OCI-LY7 (cell line): Measurements from ENCODE around the gene KYAT1. TPM values are rescaled to one million over a fixed set of nuclear protein-coding genes. Genes with fewer than 3 reads are reported as not detected.

Experiments used
- BruUV-seq: library from RNA; stranded (reverse); fragments of 400-500 nt; replicated peaks from 2 replicates; lab custom pipeline; 2021; lab: Mats Ljungman, UMichigan
- CTCF ChIA-PET: fragments of 300-600 bp; sonication (Branson Sonifier 250); formaldehyde crosslinking; loops from one replicate; lab custom pipeline; 2022; ENCODE audit warnings: antibody characterized with exemption; ENCODE audit not compliant: unreplicated experiment; lab: Charles Lee
- POLR2A ChIA-PET: fragments of 300-600 bp; sonication (Branson Sonifier 250); formaldehyde crosslinking; loops from one replicate; lab custom pipeline; 2022; ENCODE audit warnings: antibody characterized with exemption; lab: Charles Lee
- DNase-seq: peaks from one replicate; pipeline ENCODE4 v3.0.0-alpha.2; 2015; ENCODE audit warnings: low spot score
- H2AFZ ChIP-seq: fragments of 200-600 bp; sonication (generic), shearing (Covaris generic); 2 replicates; pipeline ENCODE4 v1.6.1; 2014; ENCODE audit warnings: mild to moderate bottlenecking, antibody characterized with exemption, low read length, moderate library complexity
- H3K27ac ChIP-seq: fragments of 200-600 bp; sonication (generic); 2 replicates; pipeline ENCODE4 v1.5.1; 2014; ENCODE audit warnings: mixed run types, low read depth, mild to moderate bottlenecking, moderate library complexity, low read length, inconsistent platforms; ENCODE audit not compliant: poor library complexity, severe bottlenecking
- H3K36me3 ChIP-seq: fragments of 200-600 bp; sonication (generic); 2 replicates; pipeline ENCODE4 v1.6.1; 2014; ENCODE audit warnings: mild to moderate bottlenecking, antibody characterized with exemption, low read length, moderate library complexity, mixed read lengths; ENCODE audit not compliant: insufficient read depth
- H3K4me1 ChIP-seq: fragments of 200-600 bp; sonication (generic); 2 replicates; pipeline ENCODE4 v1.5.1; 2014; ENCODE audit warnings: mild to moderate bottlenecking, low read length; ENCODE audit not compliant: insufficient read depth, poor library complexity, severe bottlenecking
- H3K4me2 ChIP-seq: fragments of 200-600 bp; sonication (generic); 2 replicates; pipeline ENCODE4 v1.6.1; 2014; ENCODE audit warnings: mild to moderate bottlenecking, low read length
- H3K4me3 ChIP-seq: fragments of 200-600 bp; sonication (generic); 2 replicates; pipeline ENCODE4 v1.5.1; 2014; ENCODE audit warnings: mild to moderate bottlenecking, low read depth, low read length; ENCODE audit not compliant: poor library complexity, severe bottlenecking
- H3K79me2 ChIP-seq: fragments of 200-600 bp; sonication (generic); 2 replicates; pipeline ENCODE4 v1.6.1; 2016; ENCODE audit warnings: low read depth, mild to moderate bottlenecking, low read length, moderate library complexity, mixed read lengths; ENCODE audit not compliant: insufficient read depth
- H3K9me2 ChIP-seq: fragments of 200-600 bp; sonication (generic); 2 replicates; pipeline ENCODE4 v1.6.1; 2016; ENCODE audit warnings: mild to moderate bottlenecking, low read length, mixed read lengths; ENCODE audit not compliant: insufficient read depth
- H3K9me3 ChIP-seq: fragments of 200-600 bp; sonication (generic); 2 replicates; pipeline ENCODE4 v1.6.1; 2014; ENCODE audit warnings: mild to moderate bottlenecking, mixed run types, low read length, mixed read lengths
- H4K20me1 ChIP-seq: fragments of 200-600 bp; sonication (generic); 2 replicates; pipeline ENCODE4 v1.6.1; 2014; ENCODE audit warnings: mild to moderate bottlenecking, antibody characterized with exemption, low read length, moderate library complexity, mixed read lengths; ENCODE audit not compliant: insufficient read depth
- CTCF ChIP-seq: fragments of 200-600 bp; sonication (generic); conservative IDR thresholded peaks from 2 replicates; pipeline ENCODE4 v1.5.1; 2014; ENCODE audit warnings: mild to moderate bottlenecking, antibody characterized with exemption, low read length, moderate library complexity, mixed read lengths
- EZH2phosphoT487 ChIP-seq: fragments of 200-600 bp; sonication (generic); IDR thresholded peaks from 2 replicates; pipeline ENCODE4 v1.6.1; 2018; ENCODE audit warnings: low read depth, borderline replicate concordance, mild to moderate bottlenecking, mixed run types, antibody characterized with exemption, low read length, moderate library complexity, mixed read lengths
- intact Hi-C: fragments of 100-400 bp; cut with micrococcal nuclease; formaldehyde crosslinking; loops from one replicate; pipeline ENCODE4 v1.10.0; 2022; ENCODE audit not compliant: unreplicated experiment
- total RNA-seq, 2 experiments: library from RNA; depleted of rRNA in 1 of 2; stranded (reverse); fragments of >200 nt in 1 of 2; shearing (Covaris generic) in 1 of 2; gene quantifications; 2 replicates each; pipeline ENCODE4 v1.2.3, GENCODE V29; 2014 to 2022

The KYAT1 gene
- total RNA-seq, 2 experiments from 2014 or later = 28.3 to 44.7 TPM

- ChIA-PET POLR2A (interaction anchor here (0.6 to 0.8 kb wide), 2 partner anchors 8 to 34 kb away, joined by 3 read pairs; no protein-coding TSS in a partner anchor), CTCF (no interaction called here)
- Histone ChIP-seq H3K9me3 (no peaks in the 10 kb centered on the region), H3K79me2 (peaks cover 30% of the 10 kb centered on the region), H3K4me3 (no peak overlapping the region), H4K20me1 (no peaks in the 10 kb centered on the region), H3K9me2 (no peaks in the 10 kb centered on the region), H3K4me2 (no peak overlapping the region), H3K27ac (no peak overlapping the region), H3K4me1 (peaks cover 14% of the 10 kb centered on the region), H2AFZ (no peak overlapping the region), H3K36me3 (peaks cover 64% of the 10 kb centered on the region)
- DNase-seq = no peak
- intact Hi-C loops = no loop called here
- TF ChIP-seq EZH2phosphoT487 (no peak), CTCF (no peak)
- BruUV-seq = no TSS peak
These were observed 4.6 kb upstream of the KYAT1 start for GRCh38 chr9:128886211-128886891.

DNA sequence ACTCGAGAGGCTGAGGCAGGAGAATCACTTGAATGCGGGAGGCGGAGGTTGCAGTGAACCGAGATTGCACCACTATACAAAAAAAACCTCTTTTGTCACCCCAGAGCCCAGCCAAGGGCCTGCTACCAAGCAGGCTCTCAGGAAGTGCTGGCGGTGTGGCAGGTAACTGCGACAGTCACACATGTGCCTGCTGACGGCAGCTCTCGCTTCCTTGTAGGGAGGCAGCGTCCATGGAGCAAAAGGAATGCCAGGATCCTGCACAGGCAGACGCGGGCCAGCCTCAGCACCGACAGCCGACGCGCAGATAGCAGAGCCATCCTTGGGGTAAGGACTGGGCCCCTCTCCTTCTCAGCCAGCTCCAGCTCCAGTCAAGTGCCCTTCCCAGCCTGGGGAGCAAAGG is 4.0 kb upstream of the KYAT1 start:
- no peak for TF ChIP-seq CTCF
- no peak for TF ChIP-seq EZH2phosphoT487
- CTCF ChIA-PET = no interaction called here
- Histone ChIP-seq H3K79me2 (peaks cover 31% of the 10 kb centered on the region), H3K4me3 (no peak overlapping the region), H3K36me3 (peaks cover 62% of the 10 kb centered on the region), H3K27ac (no peak overlapping the region), H3K9me2 (no peaks in the 10 kb centered on the region), H3K9me3 (no peaks in the 10 kb centered on the region), H2AFZ (no peak overlapping the region), H3K4me1 (peaks cover 14% of the 10 kb centered on the region), H3K4me2 (no peak overlapping the region), H4K20me1 (no peaks in the 10 kb centered on the region)
- intact Hi-C loops = no loop called here
- DNase-seq = no peak
- POLR2A ChIA-PET = no interaction called here
- no TSS peak for BruUV-seq

- Histone ChIP-seq H3K4me3 (no peak overlapping the region), H3K27ac (no peak overlapping the region), H4K20me1 (no peaks in the 10 kb centered on the region), H3K4me1 (peaks cover 18% of the 10 kb centered on the region), H3K79me2 (peaks cover 35% of the 10 kb centered on the region), H3K9me2 (no peaks in the 10 kb centered on the region), H2AFZ (no peak overlapping the region), H3K9me3 (no peaks in the 10 kb centered on the region), H3K4me2 (no peak overlapping the region), H3K36me3 (peaks cover 58% of the 10 kb centered on the region)
- intact Hi-C loops = no loop called here
- ChIA-PET CTCF (no interaction called here), POLR2A (interaction anchor here (0.6 kb wide), 1 partner anchor 97 kb away, joined by 3 read pairs; no protein-coding TSS in a partner anchor)
- TF ChIP-seq EZH2phosphoT487 (no peak), CTCF (no peak)
- no peak for DNase-seq
- no TSS peak for BruUV-seq
These were observed 3.6 kb upstream of the KYAT1 start for GRCh38 chr9:128885376-128885775.
